WTC11 (cell line): Measurements from ENCODE around the gene PARD3B.

ENCODE experiments used
- AFF4 ChIP-seq: sonication (generic); formaldehyde crosslinking; IDR thresholded peaks from 2 replicates; pipeline ENCODE4 v1.8.1; 2023; ENCODE audit warnings: mild to moderate bottlenecking, missing genetic modification reagents, borderline replicate concordance
- CREB1 ChIP-seq: sonication (generic); formaldehyde crosslinking; IDR thresholded peaks from 2 replicates; pipeline ENCODE4 v1.8.0; 2023; ENCODE audit warnings: mild to moderate bottlenecking, missing genetic modification reagents
- CTCF ChIP-seq: fragments of 200-600 bp; IDR thresholded peaks from 2 replicates; pipeline ENCODE4 v1.8.0; 2022; ENCODE audit warnings: antibody characterized with exemption
- E2F4 ChIP-seq: sonication (generic); formaldehyde crosslinking; IDR thresholded peaks from 2 replicates; pipeline ENCODE4 v1.8.1; 2022; ENCODE audit warnings: low read depth, mild to moderate bottlenecking, moderate library complexity, missing genetic modification reagents, borderline replicate concordance
- E2F5 ChIP-seq: sonication (generic); formaldehyde crosslinking; IDR thresholded peaks from 2 replicates; pipeline ENCODE4 v1.8.1; 2022; ENCODE audit warnings: mild to moderate bottlenecking, moderate library complexity, missing genetic modification reagents
- ELF4 ChIP-seq: sonication (generic); formaldehyde crosslinking; IDR thresholded peaks from 2 replicates; pipeline ENCODE4 v1.8.1; 2022; ENCODE audit warnings: low read depth, mild to moderate bottlenecking, moderate library complexity, missing genetic modification reagents
- EMX1 ChIP-seq: fragments of 250-450 bp; sonication (Bioruptor Pico); IDR thresholded peaks from 2 replicates; pipeline ENCODE4 v1.8.0; 2021; ENCODE audit warnings: mild to moderate bottlenecking
- ESRRA ChIP-seq: sonication (generic); formaldehyde crosslinking; IDR thresholded peaks from 2 replicates; pipeline ENCODE4 v1.8.1; 2022; ENCODE audit warnings: mild to moderate bottlenecking, missing genetic modification reagents, borderline replicate concordance
- MYBL2 ChIP-seq: sonication (generic); formaldehyde crosslinking; IDR thresholded peaks from 2 replicates; pipeline ENCODE4 v1.8.1; 2023; ENCODE audit warnings: mild to moderate bottlenecking, moderate library complexity, missing genetic modification reagents
- SMAD4 ChIP-seq: sonication (generic); formaldehyde crosslinking; IDR thresholded peaks from 2 replicates; pipeline ENCODE4 v1.8.0; 2022; ENCODE audit warnings: mild to moderate bottlenecking, missing genetic modification reagents
- USF2 ChIP-seq: sonication (generic); formaldehyde crosslinking; IDR thresholded peaks from 2 replicates; pipeline ENCODE4 v1.8.1; 2023; ENCODE audit warnings: mild to moderate bottlenecking, missing genetic modification reagents, moderate library complexity
- ZNF138 ChIP-seq: sonication (generic); formaldehyde crosslinking; conservative IDR thresholded peaks from 2 replicates; pipeline ENCODE4 v1.8.1; 2022; ENCODE audit warnings: mild to moderate bottlenecking, moderate library complexity, missing genetic modification reagents
- ZNF396 ChIP-seq: fragments of 250-450 bp; sonication (Bioruptor Pico); IDR thresholded peaks from 2 replicates; pipeline ENCODE4 v1.8.0; 2021; ENCODE audit warnings: mild to moderate bottlenecking, moderate library complexity, borderline replicate concordance

GRCh38 chr2:205407984-205408383 is 862.7 kb downstream of the PARD3B start:
- no peak for TF ChIP-seq CTCF
- TF ChIP-seq ZNF138, result no peak
- TF ChIP-seq ESRRA (CRISPR knock-in tag), result no peak
- TF ChIP-seq USF2 (CRISPR knock-in tag), result no peak
- no peak for TF ChIP-seq ZNF396
- no peak for TF ChIP-seq ELF4 (CRISPR knock-in tag)
- no peak for TF ChIP-seq EMX1 (CRISPR knock-in tag)
- no peak for TF ChIP-seq AFF4 (CRISPR knock-in tag)
- TF ChIP-seq E2F4 (CRISPR knock-in tag), result no peak
- no peak for TF ChIP-seq E2F5 (CRISPR knock-in tag)
- no peak for TF ChIP-seq SMAD4 (CRISPR knock-in tag)
- TF ChIP-seq CREB1 (CRISPR knock-in tag), result no peak
- no peak for TF ChIP-seq MYBL2 (CRISPR knock-in tag)
